Calu3 (cell line): ENCODE results near the gene DSCAM. TPM values are rescaled to one million over a fixed set of nuclear protein-coding genes. Genes with fewer than 3 reads are reported as not detected.
"Not testable (repeated sequence)": the region's sequence is repeated elsewhere in the genome, so short reads cannot be mapped to it uniquely, and the experiment has no call there.

Source experiments
- BruUV-seq: library from RNA; stranded (reverse); fragments of 400-500 nt; replicated peaks from 2 replicates; lab custom pipeline; 2021; lab: Mats Ljungman, UMichigan
- CTCF ChIA-PET: fragments of 300-600 bp; sonication (Branson Sonifier 250); formaldehyde crosslinking; loops from one replicate; lab custom pipeline; 2022; ENCODE audit warnings: antibody characterized with exemption; lab: Charles Lee
- DNase-seq: peaks from one replicate; pipeline ENCODE4 v3.0.0; 2022
- H3K27ac Mint-ChIP-seq: one replicate; pipeline ENCODE4 v1.8.0; 2022; ENCODE audit warnings: mixed read lengths; ENCODE audit not compliant: unreplicated experiment
- H3K27me3 Mint-ChIP-seq: one replicate; pipeline ENCODE4 v1.8.0; 2022; ENCODE audit warnings: mixed read lengths; ENCODE audit not compliant: unreplicated experiment
- H3K36me3 Mint-ChIP-seq: one replicate; pipeline ENCODE4 v1.8.0; 2022; ENCODE audit warnings: mild to moderate bottlenecking, moderate library complexity, mixed read lengths; ENCODE audit not compliant: insufficient read depth, unreplicated experiment
- H3K4me1 Mint-ChIP-seq: one replicate; pipeline ENCODE4 v1.8.0; 2022; ENCODE audit warnings: mild to moderate bottlenecking, low read depth, mixed read lengths; ENCODE audit not compliant: unreplicated experiment
- H3K4me3 Mint-ChIP-seq: one replicate; pipeline ENCODE4 v1.8.0; 2022; ENCODE audit warnings: mild to moderate bottlenecking, low read depth, moderate library complexity, mixed read lengths; ENCODE audit not compliant: unreplicated experiment
- H3K9me3 Mint-ChIP-seq: one replicate; pipeline ENCODE4 v1.8.0; 2022; ENCODE audit warnings: low read depth, mixed read lengths; ENCODE audit not compliant: unreplicated experiment
- CTCF ChIP-seq: fragments of 200-600 bp; IDR thresholded peaks from one replicate; pipeline ENCODE4 v1.8.0; 2022; ENCODE audit warnings: antibody characterized with exemption; ENCODE audit not compliant: unreplicated experiment
- intact Hi-C: fragments of 100-400 bp; cut with micrococcal nuclease; formaldehyde crosslinking; loops from one replicate; pipeline ENCODE4 v1.10.0; 2022; ENCODE audit not compliant: unreplicated experiment
- total RNA-seq: library from RNA; stranded (reverse); gene quantifications from 2 replicates; pipeline ENCODE4 v1.2.3, GENCODE V29; 2022

Gene DSCAM
- total RNA-seq, 1 experiment from 2014 or later = not detected

DNA sequence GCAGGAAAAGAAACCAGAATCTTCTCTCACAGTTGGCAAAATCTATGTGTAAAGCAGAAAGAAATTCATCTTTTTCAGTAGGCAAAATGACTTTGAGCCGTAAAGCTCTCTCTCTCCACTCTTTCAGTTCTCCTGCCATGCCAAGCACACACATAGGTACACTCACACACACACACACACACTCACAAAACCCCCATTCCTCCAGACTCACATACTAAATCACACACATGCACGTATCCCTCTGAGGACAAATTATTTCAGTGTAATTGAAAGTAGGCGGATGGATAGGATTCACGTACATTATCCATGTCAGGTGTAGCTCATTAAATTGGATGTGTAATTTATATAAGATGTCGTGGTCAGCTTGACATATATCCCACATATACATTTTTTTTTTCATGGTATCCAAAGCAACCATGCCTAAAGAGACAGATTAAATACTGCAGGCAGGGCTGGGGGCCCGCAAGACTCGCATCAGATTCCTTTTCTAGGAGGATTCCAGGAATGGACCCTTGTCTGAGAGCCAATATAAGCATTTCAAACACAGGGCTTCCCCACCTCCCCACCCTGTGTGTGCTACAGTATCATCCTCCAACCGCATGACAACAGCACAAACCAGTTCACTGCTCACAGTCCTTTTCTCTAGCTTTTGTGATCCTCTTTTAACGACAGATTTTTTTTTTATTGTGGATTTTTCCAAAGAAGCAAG, 658.9 kb downstream of the DSCAM start:
- Mint-ChIP-seq H3K4me1 (no peaks in the 10 kb centered on the region), H3K27me3 (no peaks in the 10 kb centered on the region), H3K9me3 (peaks cover 7% of the 10 kb centered on the region), H3K36me3 (no peaks in the 10 kb centered on the region), H3K4me3 (no peak overlapping the region), H3K27ac (no peak overlapping the region)
- intact Hi-C loops = no loop called here
- BruUV-seq = no TSS peak
- CTCF ChIA-PET = no interaction called here
- TF ChIP-seq CTCF = no peak
- DNase-seq = no peak

- intact Hi-C loops = no loop called here
- Mint-ChIP-seq H3K4me3 (no peak overlapping the region), H3K27ac (no peak overlapping the region), H3K4me1 (no peaks in the 10 kb centered on the region), H3K9me3 (peaks cover 2% of the 10 kb centered on the region), H3K36me3 (no peaks in the 10 kb centered on the region), H3K27me3 (no peaks in the 10 kb centered on the region)
- no peak for TF ChIP-seq CTCF
- no peak for DNase-seq
- no TSS peak for BruUV-seq
- CTCF ChIA-PET = no interaction called here
Observed at GRCh38 chr21:40187244-40187643, 659.7 kb downstream of the DSCAM start.

DNA sequence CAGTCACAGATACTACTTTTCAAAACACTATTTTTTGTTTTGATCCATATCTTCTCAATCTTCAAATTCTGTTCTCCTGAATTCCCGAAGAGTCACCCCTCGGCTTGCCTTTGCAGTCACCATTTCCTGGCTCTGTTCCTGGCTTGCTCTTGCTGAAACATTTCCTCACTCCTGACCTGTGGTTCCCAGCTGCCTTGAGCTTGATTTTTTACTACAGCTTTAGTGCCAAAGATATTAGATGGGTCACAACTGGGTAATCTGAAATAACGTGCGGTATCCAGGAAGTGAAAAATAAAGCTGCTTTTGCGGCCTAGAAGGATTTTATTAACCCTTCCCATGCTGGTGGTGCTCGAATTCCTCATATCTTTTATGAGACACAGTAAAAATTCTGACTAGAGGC, 660.9 kb downstream of the DSCAM start:
- no peak for DNase-seq
- Mint-ChIP-seq H3K27ac (no peak overlapping the region), H3K4me3 (no peak overlapping the region), H3K36me3 (no peaks in the 10 kb centered on the region), H3K4me1 (no peaks in the 10 kb centered on the region), H3K27me3 (no peaks in the 10 kb centered on the region), H3K9me3 (peaks cover 7% of the 10 kb centered on the region)
- BruUV-seq = no TSS peak
- intact Hi-C loops = no loop called here
- CTCF ChIA-PET = no interaction called here
- no peak for TF ChIP-seq CTCF

DNA sequence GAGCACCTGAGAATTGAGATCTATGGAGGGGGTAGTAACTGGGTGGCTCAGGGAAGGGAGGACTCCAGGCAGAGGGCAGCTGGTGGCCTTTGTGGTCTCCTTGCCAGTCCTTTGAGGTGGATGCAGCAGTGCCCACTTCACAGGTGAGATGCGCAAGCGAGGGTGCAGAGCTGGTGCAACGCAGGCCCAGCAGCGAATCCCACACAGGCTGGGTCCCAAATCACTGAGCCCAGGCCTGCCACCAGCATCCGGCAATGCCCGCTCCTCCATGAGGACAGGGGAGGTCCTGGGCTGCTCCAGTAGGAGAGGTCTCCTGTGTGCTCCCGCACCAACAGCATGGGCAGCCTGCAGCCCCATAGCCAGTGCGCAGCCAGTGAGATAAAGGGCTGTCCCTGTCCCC, 661.8 kb downstream of the DSCAM start:
- H3K4me3 Mint-ChIP-seq = no peak overlapping the region
- H3K9me3 Mint-ChIP-seq = peaks cover 10% of the 10 kb centered on the region
- no peak overlapping the region for H3K27ac Mint-ChIP-seq
- H3K4me1 Mint-ChIP-seq = no peaks in the 10 kb centered on the region
- H3K36me3 Mint-ChIP-seq = no peaks in the 10 kb centered on the region
- intact Hi-C loops = no loop called here
- H3K27me3 Mint-ChIP-seq = no peaks in the 10 kb centered on the region
- TF ChIP-seq CTCF = no peak
- CTCF ChIA-PET = no interaction called here
- no peak for DNase-seq
- no TSS peak for BruUV-seq

DNA sequence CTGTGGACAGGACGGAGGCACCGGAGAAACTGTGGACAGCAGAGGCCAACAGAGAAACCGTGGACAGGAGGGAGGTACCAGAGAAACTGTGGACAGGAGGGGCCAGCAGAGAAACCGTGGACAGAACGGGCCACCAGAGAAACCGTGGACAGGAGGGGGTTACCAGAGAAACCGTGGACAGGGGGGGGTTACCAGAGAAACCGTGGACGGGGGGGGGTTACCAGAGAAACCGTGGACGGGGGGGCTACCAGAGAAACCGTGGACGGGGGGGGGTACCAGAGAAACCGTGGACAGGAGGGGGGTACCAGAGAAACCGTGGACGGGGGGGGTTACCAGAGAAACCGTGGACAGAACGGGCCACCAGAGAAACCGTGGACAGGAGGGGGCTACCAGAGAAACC, 664.5 kb downstream of the DSCAM start:
- peaks cover 11% of the 10 kb centered on the region for H3K9me3 Mint-ChIP-seq
- BruUV-seq, intact Hi-C loops, H3K36me3 Mint-ChIP-seq, H3K4me1 Mint-ChIP-seq, CTCF ChIA-PET, H3K27ac Mint-ChIP-seq, H3K27me3 Mint-ChIP-seq, H3K4me3 Mint-ChIP-seq, DNase-seq: not testable (repeated sequence)
